A673 (cell line): Measurements from ENCODE around the gene ERI2. TPM values are rescaled to one million over a fixed set of nuclear protein-coding genes. Genes with fewer than 3 reads are reported as not detected.

ENCODE experiments used
- BruUV-seq: library from RNA; stranded (reverse); fragments of 400-500 nt; replicated peaks from 2 replicates; lab custom pipeline; 2021; lab: Mats Ljungman, UMichigan
- CTCF ChIA-PET: fragments of 300-600 bp; sonication (Branson Sonifier 250); formaldehyde crosslinking; loops from one replicate; lab custom pipeline; 2022; ENCODE audit warnings: antibody characterized with exemption; lab: Charles Lee
- POLR2A ChIA-PET: fragments of 300-600 bp; sonication (Branson Sonifier 250); formaldehyde crosslinking; loops from one replicate; lab custom pipeline; 2022; ENCODE audit warnings: antibody characterized with exemption; ENCODE audit not compliant: low non-redundant PET; lab: Charles Lee
- DNase-seq: peaks from one replicate; pipeline ENCODE4 v3.0.0-alpha.2; 2015; ENCODE audit warnings: low spot score
- H3K27ac ChIP-seq: fragments of 200-600 bp; sonication (generic); 2 replicates; pipeline ENCODE4 v1.5.1; 2016; ENCODE audit warnings: mixed run types, low read depth, mild to moderate bottlenecking, mixed read lengths, antibody characterized with exemption, low read length; ENCODE audit not compliant: poor library complexity, severe bottlenecking
- H3K27me3 ChIP-seq: fragments of 200-600 bp; sonication (generic); replicated peaks from 2 replicates; pipeline ENCODE4 v1.6.1; 2017; ENCODE audit warnings: mixed run types, low read depth, mild to moderate bottlenecking, mixed read lengths, antibody characterized with exemption, low read length; ENCODE audit not compliant: insufficient read depth, poor library complexity
- H3K36me3 ChIP-seq: fragments of 200-600 bp; sonication (generic); 2 replicates; pipeline ENCODE4 v1.6.1; 2016; ENCODE audit warnings: mixed run types, mild to moderate bottlenecking, mixed read lengths, antibody characterized with exemption, low read length; ENCODE audit not compliant: insufficient read depth, poor library complexity, severe bottlenecking
- H3K4me1 ChIP-seq: fragments of 200-600 bp; sonication (generic); 2 replicates; pipeline ENCODE4 v1.6.1; 2017; ENCODE audit warnings: mixed run types, mild to moderate bottlenecking, mixed read lengths, antibody characterized with exemption, low read length; ENCODE audit not compliant: insufficient read depth, poor library complexity, severe bottlenecking
- H3K4me3 ChIP-seq: fragments of 200-600 bp; sonication (generic); 2 replicates; pipeline ENCODE4 v1.5.1; 2016; ENCODE audit warnings: low read depth, mixed run types, mild to moderate bottlenecking, mixed read lengths, low read length; ENCODE audit not compliant: poor library complexity, severe bottlenecking
- H3K9me3 ChIP-seq: fragments of 200-600 bp; sonication (generic); 2 replicates; pipeline ENCODE4 v1.6.1; 2016; ENCODE audit warnings: mixed run types, low read depth, mild to moderate bottlenecking, mixed read lengths, antibody characterized with exemption, low read length; ENCODE audit not compliant: poor library complexity, severe bottlenecking
- EZH2 ChIP-seq: fragments of 200-600 bp; sonication (generic); IDR thresholded peaks from 2 replicates; pipeline ENCODE4 v1.6.1; 2017; ENCODE audit warnings: borderline replicate concordance, low read depth, mild to moderate bottlenecking, mixed read lengths, antibody characterized with exemption, low read length; ENCODE audit not compliant: poor library complexity, severe bottlenecking
- intact Hi-C: fragments of 100-400 bp; cut with micrococcal nuclease; formaldehyde crosslinking; loops from one replicate; pipeline ENCODE4 v1.10.0; 2022; ENCODE audit not compliant: unreplicated experiment
- total RNA-seq: library from RNA; stranded (reverse); gene quantifications from 2 replicates; pipeline ENCODE4 v1.2.3, GENCODE V29; 2021
- TF ChIP-seq, protein P1 (sequence below): fragments of 300-800, 200-600 bp; sonication (generic); conservative IDR thresholded peaks from 2 replicates; pipeline ENCODE4 v1.5.1; 2017; ENCODE audit warnings: low read depth, mild to moderate bottlenecking, antibody characterized with exemption, low read length, moderate library complexity, mixed read lengths

Gene ERI2
- total RNA-seq, 1 experiment from 2014 or later = 24.9 TPM

GRCh38 chr16:20850981-20851380 is 44.7 kb upstream of the ERI2 start:
- no peak for DNase-seq
- intact Hi-C loops = loop anchor here (1.0 to 10.0 kb wide), 5 partner anchors 94 to 449 kb away; no protein-coding TSS in a partner anchor
- H3K4me3 ChIP-seq = no peak overlapping the region
- ChIA-PET POLR2A (interaction anchor here (0.6 kb wide), 1 partner anchor 858 kb away, joined by 3 read pairs; no protein-coding TSS in a partner anchor), CTCF (interaction anchor here (1.1 to 1.3 kb wide), 4 partner anchors 24 to 449 kb away, joined by 4 to 7 read pairs (median 6); no protein-coding TSS in a partner anchor)
- H3K27ac ChIP-seq = no peak overlapping the region
- no peaks in the 10 kb centered on the region for H3K4me1 ChIP-seq
- peaks cover 6% of the 10 kb centered on the region for H3K36me3 ChIP-seq
- H3K9me3 ChIP-seq = no peaks in the 10 kb centered on the region
- TF ChIP-seq, protein P1, sequence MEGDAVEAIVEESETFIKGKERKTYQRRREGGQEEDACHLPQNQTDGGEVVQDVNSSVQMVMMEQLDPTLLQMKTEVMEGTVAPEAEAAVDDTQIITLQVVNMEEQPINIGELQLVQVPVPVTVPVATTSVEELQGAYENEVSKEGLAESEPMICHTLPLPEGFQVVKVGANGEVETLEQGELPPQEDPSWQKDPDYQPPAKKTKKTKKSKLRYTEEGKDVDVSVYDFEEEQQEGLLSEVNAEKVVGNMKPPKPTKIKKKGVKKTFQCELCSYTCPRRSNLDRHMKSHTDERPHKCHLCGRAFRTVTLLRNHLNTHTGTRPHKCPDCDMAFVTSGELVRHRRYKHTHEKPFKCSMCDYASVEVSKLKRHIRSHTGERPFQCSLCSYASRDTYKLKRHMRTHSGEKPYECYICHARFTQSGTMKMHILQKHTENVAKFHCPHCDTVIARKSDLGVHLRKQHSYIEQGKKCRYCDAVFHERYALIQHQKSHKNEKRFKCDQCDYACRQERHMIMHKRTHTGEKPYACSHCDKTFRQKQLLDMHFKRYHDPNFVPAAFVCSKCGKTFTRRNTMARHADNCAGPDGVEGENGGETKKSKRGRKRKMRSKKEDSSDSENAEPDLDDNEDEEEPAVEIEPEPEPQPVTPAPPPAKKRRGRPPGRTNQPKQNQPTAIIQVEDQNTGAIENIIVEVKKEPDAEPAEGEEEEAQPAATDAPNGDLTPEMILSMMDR = no peak
- TF ChIP-seq EZH2 = no peak
- BruUV-seq = no TSS peak
- H3K27me3 ChIP-seq = no peaks in the 10 kb centered on the region

DNA sequence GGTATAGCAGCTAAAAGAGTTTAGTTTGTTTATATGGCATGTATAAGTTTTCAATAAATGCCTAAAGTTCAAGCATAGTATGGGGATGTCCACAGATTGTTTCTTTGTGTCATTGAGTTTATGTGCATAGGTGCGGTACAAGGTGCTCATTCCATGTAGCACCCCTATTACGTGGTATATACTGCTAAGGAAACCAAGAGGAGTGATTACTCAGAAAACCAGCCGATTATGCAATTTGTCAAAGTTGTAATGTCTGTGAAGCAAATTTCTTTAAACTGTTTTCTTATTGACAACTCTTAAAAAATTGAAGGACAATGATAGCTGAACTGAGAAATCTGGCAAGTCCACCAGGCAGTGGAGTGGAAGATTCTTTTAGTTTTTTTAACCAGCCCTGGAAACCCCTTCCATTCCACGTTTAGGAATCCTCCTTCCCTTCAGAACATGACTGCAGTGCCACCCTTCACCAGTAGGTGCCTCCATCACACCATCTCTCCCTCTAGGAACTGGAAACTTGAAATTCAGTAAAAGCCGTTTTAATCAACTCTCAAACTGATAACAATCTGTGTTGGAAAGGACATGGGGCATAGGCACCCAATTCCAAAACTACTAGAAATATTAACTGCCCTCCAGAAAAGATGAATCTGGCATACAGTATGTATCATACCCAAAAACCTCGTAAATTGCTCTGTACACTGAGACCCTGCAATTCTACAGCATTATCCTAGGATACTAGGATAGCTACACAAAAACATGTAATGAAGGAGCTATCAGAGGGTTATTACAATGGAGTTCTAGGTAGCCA is 43.5 kb upstream of the ERI2 start:
- peaks cover 9% of the 10 kb centered on the region for H3K36me3 ChIP-seq
- H3K4me3 ChIP-seq = no peak overlapping the region
- peak; percentile 73 for DNase-seq
- TF ChIP-seq EZH2 = no peak
- TF ChIP-seq, protein P1 = peak; percentile 96
- H3K27ac ChIP-seq = no peak overlapping the region
- ChIA-PET CTCF (interaction anchor here (1.1 to 1.3 kb wide), 4 partner anchors 25 to 451 kb away, joined by 4 to 7 read pairs (median 6); no protein-coding TSS in a partner anchor), POLR2A (interaction anchor here (0.6 kb wide), 1 partner anchor 339 kb away, joined by 19 read pairs; no protein-coding TSS in a partner anchor)
- intact Hi-C loops = loop anchor here (1.0 to 10.0 kb wide), 5 partner anchors 95 to 451 kb away; no protein-coding TSS in a partner anchor
- H3K4me1 ChIP-seq = no peaks in the 10 kb centered on the region
- H3K9me3 ChIP-seq = no peaks in the 10 kb centered on the region
- H3K27me3 ChIP-seq = no peaks in the 10 kb centered on the region
- no TSS peak for BruUV-seq

- no peak overlapping the region for H3K4me3 ChIP-seq
- CTCF ChIA-PET = interaction anchor here (0.7 kb wide), 1 partner anchor 1308 kb away, joined by 6 read pairs; no protein-coding TSS in a partner anchor
- no peak for DNase-seq
- H3K36me3 ChIP-seq = peaks cover 12% of the 10 kb centered on the region
- POLR2A ChIA-PET = no interaction called here
- intact Hi-C loops = no loop called here
- BruUV-seq = no TSS peak
- H3K9me3 ChIP-seq = no peaks in the 10 kb centered on the region
- H3K4me1 ChIP-seq = no peaks in the 10 kb centered on the region
- TF ChIP-seq, protein P1 = no peak
- H3K27ac ChIP-seq = no peak overlapping the region
- no peaks in the 10 kb centered on the region for H3K27me3 ChIP-seq
These were observed 41.3 kb upstream of the ERI2 start for GRCh38 chr16:20847550-20847949.
